ENCODE measurements around the gene RAB5IF. TPM values are rescaled to one million over a fixed set of nuclear protein-coding genes. Genes with fewer than 3 reads are reported as not detected.
A peak's percentile ranks its signal among the peaks of the same experiment; 100 is the strongest.

RAB5IF gene
- total and polyA plus RNA-seq, 4 donors, result 43.2 to 202 (median 104) TPM

- peaks cover 0 to 11% (median 2%) of the 10 kb centered on the region in 4 donors for H3K36me3 ChIP-seq (ENCODE audit: control insufficient read depth in 4 of 4, insufficient read depth in 4 of 4, low read length in 4 of 4)
- peak overlapping the region; percentile 70 to 77 for H3K9ac ChIP-seq (ENCODE audit: insufficient read depth in 1 of 2, low read length in 2 of 2)
- H3K9me3 ChIP-seq (ENCODE audit: control insufficient read depth in 4 of 4, insufficient read depth in 3 of 4, low read length in 3 of 4), result no peaks in the 10 kb centered on the region
- no peaks in the 10 kb centered on the region for H3K27me3 ChIP-seq (ENCODE audit: control insufficient read depth in 3 of 3, insufficient read depth in 3 of 3, low read length in 2 of 3)
- peak; percentile 69 to 74 (median 74) for DNase-seq
- 0 to 1% methylated on average over 51 to 67 of the region's 69 CpGs for WGBS, 2 donors
- peak overlapping the region; percentile 72 to 90 for H3K27ac ChIP-seq (ENCODE audit: low read depth in 1 of 2, low read length in 1 of 2)
- H3K4me3 ChIP-seq, result peak overlapping the region; percentile 83
- H3K4me1 ChIP-seq (ENCODE audit: control insufficient read depth in 5 of 5, insufficient read depth in 5 of 5, low read length in 5 of 5), result peaks cover 0 to 27% (median 8%) of the 10 kb centered on the region in 5 donors
- TF ChIP-seq CTCF (IDR thresholded peaks at IDR 0.05; ENCODE audit: control extremely low read depth, extremely low read depth), result no peak
- no peak for ATAC-seq (ENCODE audit: insufficient read depth, low FRiP score)
These were observed 31.0 kb upstream of the RAB5IF start for GRCh38 chr20:36574366-36575135.

- ATAC-seq (ENCODE audit: insufficient read depth, low FRiP score) (no peak), DNase-seq (no peak)
- Histone ChIP-seq H3K4me3 (no peak overlapping the region), H3K9ac (ENCODE audit: insufficient read depth in 1 of 2, low read length in 2 of 2) (peak overlapping the region in 1 of 2 donors; percentile 23), H3K9me3 (ENCODE audit: control insufficient read depth in 4 of 4, insufficient read depth in 3 of 4, low read length in 3 of 4) (no peaks in the 10 kb centered on the region), H3K36me3 (ENCODE audit: control insufficient read depth in 4 of 4, insufficient read depth in 4 of 4, low read length in 4 of 4) (peaks cover 0 to 23% (median 14%) of the 10 kb centered on the region in 4 donors), H3K27ac (ENCODE audit: low read depth in 1 of 2, low read length in 1 of 2) (no peak overlapping the region), H3K4me1 (ENCODE audit: control insufficient read depth in 5 of 5, insufficient read depth in 5 of 5, low read length in 5 of 5) (peaks cover 0 to 27% (median 8%) of the 10 kb centered on the region in 5 donors), H3K27me3 (ENCODE audit: control insufficient read depth in 3 of 3, insufficient read depth in 3 of 3, low read length in 2 of 3) (no peaks in the 10 kb centered on the region)
- 39 to 64% methylated on average over 1 of the region's 1 CpG for WGBS, 2 donors
- no peak for TF ChIP-seq CTCF (IDR thresholded peaks at IDR 0.05; ENCODE audit: control extremely low read depth, extremely low read depth)
These were observed 29.5 kb upstream of the RAB5IF start for GRCh38 chr20:36576081-36576445.

- H3K36me3 ChIP-seq (ENCODE audit: control insufficient read depth in 4 of 4, insufficient read depth in 4 of 4, low read length in 4 of 4), result peaks cover 2 to 36% (median 24%) of the 10 kb centered on the region in 4 donors
- no peaks in the 10 kb centered on the region for H3K9me3 ChIP-seq (ENCODE audit: control insufficient read depth in 4 of 4, insufficient read depth in 3 of 4, low read length in 3 of 4)
- TF ChIP-seq CTCF (IDR thresholded peaks at IDR 0.05; ENCODE audit: control extremely low read depth, extremely low read depth), result no peak
- H3K4me3 ChIP-seq, result no peak overlapping the region
- H3K9ac ChIP-seq (ENCODE audit: insufficient read depth in 1 of 2, low read length in 2 of 2), result no peak overlapping the region
- DNase-seq (no peak), ATAC-seq (ENCODE audit: insufficient read depth, low FRiP score) (no peak)
- peaks cover 0 to 12% (median 5%) of the 10 kb centered on the region in 5 donors for H3K4me1 ChIP-seq (ENCODE audit: control insufficient read depth in 5 of 5, insufficient read depth in 5 of 5, low read length in 5 of 5)
- WGBS, 2 donors, result 98 to 99% methylated on average over 15 of the region's 15 CpGs
- H3K27me3 ChIP-seq (ENCODE audit: control insufficient read depth in 3 of 3, insufficient read depth in 3 of 3, low read length in 2 of 3), result no peaks in the 10 kb centered on the region
- H3K27ac ChIP-seq (ENCODE audit: low read depth in 1 of 2, low read length in 1 of 2), result no peak overlapping the region
These were observed 27.1 kb upstream of the RAB5IF start for GRCh38 chr20:36578356-36579041.
